SKM-1 treated with dmso at 0.1 percent for 144 hours (cell line): ENCODE results near the gene NAT16.
"Not testable (repeated sequence)": the region's sequence is repeated elsewhere in the genome, so short reads cannot be mapped to it uniquely, and the experiment has no call there.

Experiments
- DNase-seq: peaks from one replicate; lab custom pipeline; 2025; ENCODE audit not compliant: unreplicated experiment; lab: John Stamatoyannopoulos, UW

NAT16 gene

DNA sequence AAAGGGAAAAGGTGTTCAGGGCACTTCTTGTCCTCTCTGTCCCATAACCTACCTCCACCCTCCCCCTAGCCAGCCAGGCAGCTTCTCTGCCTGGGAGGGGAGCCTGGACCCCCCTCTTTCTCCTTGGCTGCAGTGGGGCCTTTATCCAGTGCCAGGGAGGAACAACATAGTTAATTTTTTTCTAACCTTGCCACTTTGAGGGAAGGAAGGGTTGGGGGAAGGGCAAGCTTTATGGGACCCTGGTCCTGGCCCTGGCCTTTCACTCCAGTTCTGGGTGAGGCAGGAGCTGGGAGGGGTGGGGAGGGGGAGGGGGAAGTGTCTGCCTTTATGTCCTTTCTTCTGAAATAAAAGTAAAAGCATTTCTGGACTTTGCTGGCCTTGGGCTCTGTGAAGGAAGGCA, 19.2 kb downstream of the NAT16 start:
- DNase-seq: no peak

GRCh38 chr7:101159696-101160674, 20.1 kb downstream of the NAT16 start:
- no peak for DNase-seq

- no peak for DNase-seq
Measured at GRCh38 chr7:101156866-101157589, 23.1 kb downstream of the NAT16 start.

DNA sequence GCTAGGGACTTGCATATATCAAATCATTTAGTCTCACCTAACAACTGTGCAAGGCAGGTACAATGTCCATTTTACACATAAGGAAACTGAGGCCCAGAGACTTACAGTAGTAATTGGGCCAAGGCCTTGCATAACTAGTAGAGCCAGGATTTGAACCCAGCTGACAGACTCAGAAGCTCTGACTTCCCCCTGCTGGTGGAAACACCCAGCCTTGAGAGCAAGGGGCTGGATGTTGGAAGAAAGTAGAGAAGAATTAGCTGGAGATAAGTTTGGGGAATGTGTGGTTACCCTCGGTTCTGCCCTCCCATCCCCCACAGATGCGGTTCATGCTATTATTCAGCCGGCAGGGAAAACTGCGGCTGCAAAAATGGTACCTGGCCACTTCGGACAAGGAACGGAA, 23.8 kb downstream of the NAT16 start:
- no peak for DNase-seq

DNA sequence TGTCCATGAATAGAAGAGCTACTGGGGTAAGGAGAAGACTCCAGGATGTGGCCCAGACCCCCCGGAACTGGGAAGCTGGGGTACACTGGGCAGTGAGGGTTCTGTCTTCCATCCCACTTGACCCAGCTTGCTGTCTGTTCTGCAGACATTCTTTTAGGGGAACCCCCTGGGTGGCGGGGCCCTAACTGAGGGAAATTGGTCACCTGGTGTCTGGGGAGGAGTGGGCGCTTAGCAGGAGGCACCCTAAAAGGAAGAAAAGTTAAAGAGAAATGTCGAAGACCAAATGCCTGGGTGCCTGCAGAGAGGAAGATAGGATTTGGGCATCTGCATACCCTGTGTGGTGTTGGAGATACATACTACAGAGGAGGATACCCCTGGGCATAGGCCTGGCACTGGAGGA, 24.8 kb downstream of the NAT16 start:
- DNase-seq: no peak

DNA sequence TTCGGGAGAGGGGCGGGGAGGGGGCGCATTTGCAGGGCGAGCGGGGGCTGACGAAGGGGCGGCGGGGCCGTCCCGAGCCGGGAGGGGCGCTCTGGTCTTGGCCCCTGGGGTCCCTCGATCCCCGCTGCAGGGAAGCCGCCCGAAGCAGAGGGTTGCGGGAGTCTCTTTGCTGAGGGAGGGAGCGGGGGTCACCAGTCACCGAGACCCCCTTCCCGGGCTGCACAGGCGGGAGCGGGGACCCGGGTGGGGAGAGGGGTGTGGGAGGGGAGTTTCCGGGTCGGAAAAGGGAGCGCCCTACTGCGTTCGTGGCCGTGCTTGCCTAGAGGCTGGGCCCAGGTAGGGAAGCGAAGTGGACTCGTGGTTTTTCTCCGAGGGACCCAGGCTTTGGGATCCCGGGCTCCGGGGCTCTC, 25.4 kb downstream of the NAT16 start:
- DNase-seq: no peak

DNA sequence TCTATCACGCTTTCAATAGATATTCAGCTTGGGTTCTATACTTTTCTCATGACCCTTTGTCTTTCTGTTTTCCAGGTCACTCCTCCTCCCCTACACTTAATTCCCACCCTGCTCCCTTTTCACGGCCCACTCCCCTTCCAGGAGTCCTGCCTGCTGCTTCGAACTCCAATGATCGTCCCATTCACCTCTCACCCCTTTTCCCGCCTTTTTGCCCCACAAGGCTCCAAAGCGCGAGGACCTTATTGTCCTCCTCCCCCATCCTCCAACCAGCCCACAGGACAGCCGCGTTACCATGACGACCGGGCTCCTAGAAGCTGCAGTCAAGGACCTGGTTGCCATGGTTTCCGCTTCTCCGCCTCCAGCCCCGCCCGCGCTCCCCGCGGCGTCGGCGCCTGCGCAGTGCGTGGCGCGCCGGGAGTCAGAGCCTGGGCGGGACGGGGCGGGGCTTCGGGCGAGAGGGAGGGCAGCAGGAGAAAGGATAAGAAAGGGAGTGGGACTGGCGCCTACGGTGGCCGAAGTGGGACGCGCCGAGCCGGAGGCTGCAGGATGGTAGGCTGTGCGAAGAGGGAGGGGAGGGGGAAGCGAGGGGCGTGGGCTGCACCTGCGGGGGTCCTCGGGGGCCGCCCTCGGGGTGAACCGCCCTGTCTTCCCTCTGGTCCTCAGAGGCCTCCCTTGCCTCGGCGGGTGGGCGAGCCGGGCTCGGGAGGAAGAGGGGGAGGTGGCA, 26.0 kb downstream of the NAT16 start, which contains the start of gene AP1S1:
Gene AP1S1 (plus strand): TSS at position 508 of the 724 bp plus-strand sequence. CDS start 39 bp downstream, at position 547.
- peak; percentile 88 for DNase-seq

DNA sequence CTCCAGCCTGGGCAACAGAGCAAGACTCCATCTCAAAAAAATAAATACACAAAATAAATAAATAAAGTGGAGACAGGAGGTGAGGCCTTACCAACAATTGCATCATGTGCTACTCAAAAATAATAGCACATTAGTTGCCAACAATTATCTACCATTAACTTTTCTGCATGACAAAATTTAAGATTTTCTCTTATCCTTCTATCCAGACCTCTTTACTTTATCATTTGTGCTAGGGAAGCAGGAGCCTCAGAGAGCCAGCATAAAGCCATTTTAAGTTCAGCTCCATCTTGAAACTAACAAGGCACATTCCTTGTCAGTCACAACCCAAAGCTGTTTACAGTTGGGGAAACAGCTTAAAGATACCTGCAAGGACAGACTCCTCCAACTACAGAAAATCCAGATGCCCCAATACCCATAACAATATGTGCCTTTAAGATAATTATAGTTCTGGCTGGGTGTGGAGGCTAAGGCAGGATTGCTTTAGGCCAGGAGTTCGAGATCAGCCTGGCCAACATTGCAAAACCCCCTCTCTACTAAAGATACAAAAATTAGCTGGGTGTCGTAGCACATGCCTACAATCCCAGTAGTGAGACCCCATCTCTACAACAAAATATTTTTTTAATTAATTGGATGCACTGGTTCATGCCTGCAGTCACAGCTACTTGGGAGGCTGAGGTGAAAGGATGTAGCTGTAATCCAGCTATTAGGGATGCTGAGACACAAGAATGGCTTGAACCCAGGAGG, 28.0 kb downstream of the NAT16 start:
- DNase-seq: no peak

GRCh38 chr7:101140746-101141382, 39.2 kb downstream of the NAT16 start:
- DNase-seq: no peak

GRCh38 chr7:101140339-101140699, 39.8 kb downstream of the NAT16 start:
- no peak for DNase-seq

DNA sequence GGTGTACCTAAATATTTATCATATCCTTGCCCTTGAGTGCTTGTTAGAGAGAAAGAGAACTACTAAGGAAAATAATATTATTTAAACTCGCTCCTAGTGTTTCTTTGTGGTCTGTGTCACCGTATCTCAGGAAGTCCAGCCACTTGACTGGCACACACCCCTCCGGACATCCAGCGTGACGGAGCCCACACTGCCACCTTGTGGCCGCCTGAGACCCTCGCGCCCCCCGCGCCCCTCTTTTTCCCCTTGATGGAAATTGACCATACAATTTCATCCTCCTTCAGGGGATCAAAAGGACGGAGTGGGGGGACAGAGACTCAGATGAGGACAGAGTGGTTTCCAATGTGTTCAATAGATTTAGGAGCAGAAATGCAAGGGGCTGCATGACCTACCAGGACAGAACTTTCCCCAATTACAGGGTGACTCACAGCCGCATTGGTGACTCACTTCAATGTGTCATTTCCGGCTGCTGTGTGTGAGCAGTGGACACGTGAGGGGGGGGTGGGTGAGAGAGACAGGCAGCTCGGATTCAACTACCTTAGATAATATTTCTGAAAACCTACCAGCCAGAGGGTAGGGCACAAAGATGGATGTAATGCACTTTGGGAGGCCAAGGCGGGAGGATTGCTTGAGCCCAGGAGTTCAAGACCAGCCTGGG, 41.8 kb downstream of the NAT16 start:
- DNase-seq: peak; percentile 91

- DNase-seq: no peak
Measured at GRCh38 chr7:101137651-101138212, 42.4 kb downstream of the NAT16 start.

DNA sequence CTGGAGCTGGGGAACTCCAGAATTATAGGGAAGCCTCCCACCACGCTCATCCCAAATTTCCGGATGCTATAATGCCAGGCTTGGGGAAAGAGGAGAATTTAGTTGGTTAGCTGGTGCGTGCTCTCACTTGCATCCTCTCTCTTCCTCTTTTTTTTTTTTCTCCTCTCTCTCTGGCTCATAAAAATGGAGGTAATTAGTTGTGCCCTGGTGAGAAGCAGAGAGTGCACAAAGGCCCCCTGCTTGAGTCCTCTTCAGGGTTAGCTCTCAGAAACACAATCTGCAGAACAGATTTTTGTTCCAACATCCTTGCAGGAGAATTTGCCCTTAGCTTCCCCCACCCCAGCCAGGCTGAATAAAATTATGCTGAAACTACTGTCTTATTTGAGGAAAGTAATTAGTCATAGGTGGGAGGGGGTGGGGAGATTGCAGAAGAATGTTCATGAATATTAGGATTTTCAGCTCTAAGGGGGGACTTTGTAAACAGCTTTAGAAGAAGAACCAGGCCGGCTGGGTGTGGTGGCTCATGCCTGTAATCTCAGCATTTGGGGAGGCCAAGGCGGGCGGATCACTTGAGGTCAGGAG, 45.6 kb downstream of the NAT16 start:
- no peak for DNase-seq

- DNase-seq: no peak
Measured at GRCh38 chr7:101133621-101134398, 46.3 kb downstream of the NAT16 start.

GRCh38 chr7:101132626-101133600, 47.2 kb downstream of the NAT16 start:
- not testable (repeated sequence) for DNase-seq

GRCh38 chr7:101129603-101130117, 50.4 kb downstream of the NAT16 start:
- DNase-seq: no peak
